SU-DHL-6 (cell line): ENCODE data around the gene ANXA8.
"Not testable (repeated sequence)": the region's sequence is repeated elsewhere in the genome, so short reads cannot be mapped to it uniquely, and the experiment has no call there.

Source experiments
- EZH2phosphoT487 ChIP-seq: fragments of 200-600 bp; sonication (generic), shearing (Covaris generic); conservative IDR thresholded peaks from 2 replicates; pipeline ENCODE4 v1.6.1; 2018; ENCODE audit warnings: mild to moderate bottlenecking, antibody characterized with exemption, low read length, moderate library complexity, mixed read lengths
- TF ChIP-seq, protein P1 (sequence below): fragments of 200-600 bp; sonication (generic); IDR thresholded peaks from one replicate; pipeline ENCODE4 v1.5.1; 2017; ENCODE audit warnings: antibody characterized with exemption, mild to moderate bottlenecking, low read length, moderate library complexity; ENCODE audit not compliant: insufficient read depth, poor library complexity, severe bottlenecking

DNA sequence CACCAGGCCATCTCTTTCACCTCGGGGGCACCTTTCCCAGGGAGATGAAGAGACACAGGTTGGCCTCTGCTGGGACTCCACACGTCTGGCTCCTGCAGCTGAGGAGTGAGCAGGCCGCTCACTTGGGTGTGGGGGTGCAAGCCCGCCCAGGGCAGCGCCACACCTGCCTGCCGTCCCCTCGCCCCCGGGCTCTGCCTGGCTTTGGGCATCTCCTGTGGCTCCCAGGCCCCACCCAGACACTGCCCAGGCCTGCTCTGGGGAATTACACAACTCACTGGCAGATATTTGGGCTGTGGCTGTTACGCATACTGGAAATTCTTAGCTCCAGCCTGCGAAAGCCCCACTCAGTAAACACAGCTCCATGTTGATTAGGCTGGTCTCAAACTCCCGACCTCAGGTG lies at the start of gene ANXA8:
- TF ChIP-seq, protein P1, sequence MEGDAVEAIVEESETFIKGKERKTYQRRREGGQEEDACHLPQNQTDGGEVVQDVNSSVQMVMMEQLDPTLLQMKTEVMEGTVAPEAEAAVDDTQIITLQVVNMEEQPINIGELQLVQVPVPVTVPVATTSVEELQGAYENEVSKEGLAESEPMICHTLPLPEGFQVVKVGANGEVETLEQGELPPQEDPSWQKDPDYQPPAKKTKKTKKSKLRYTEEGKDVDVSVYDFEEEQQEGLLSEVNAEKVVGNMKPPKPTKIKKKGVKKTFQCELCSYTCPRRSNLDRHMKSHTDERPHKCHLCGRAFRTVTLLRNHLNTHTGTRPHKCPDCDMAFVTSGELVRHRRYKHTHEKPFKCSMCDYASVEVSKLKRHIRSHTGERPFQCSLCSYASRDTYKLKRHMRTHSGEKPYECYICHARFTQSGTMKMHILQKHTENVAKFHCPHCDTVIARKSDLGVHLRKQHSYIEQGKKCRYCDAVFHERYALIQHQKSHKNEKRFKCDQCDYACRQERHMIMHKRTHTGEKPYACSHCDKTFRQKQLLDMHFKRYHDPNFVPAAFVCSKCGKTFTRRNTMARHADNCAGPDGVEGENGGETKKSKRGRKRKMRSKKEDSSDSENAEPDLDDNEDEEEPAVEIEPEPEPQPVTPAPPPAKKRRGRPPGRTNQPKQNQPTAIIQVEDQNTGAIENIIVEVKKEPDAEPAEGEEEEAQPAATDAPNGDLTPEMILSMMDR: not testable (repeated sequence)
- TF ChIP-seq EZH2phosphoT487: not testable (repeated sequence)
